ENCODE measurements around the gene LLGL1. TPM values are rescaled to one million over a fixed set of nuclear protein-coding genes. Genes with fewer than 3 reads are reported as not detected.
A peak's percentile ranks its signal among the peaks of the same experiment; 100 is the strongest.

The LLGL1 gene
- total and polyA plus RNA-seq, 8 donors = 3.4 to 8.4 (median 5.0) TPM

DNA sequence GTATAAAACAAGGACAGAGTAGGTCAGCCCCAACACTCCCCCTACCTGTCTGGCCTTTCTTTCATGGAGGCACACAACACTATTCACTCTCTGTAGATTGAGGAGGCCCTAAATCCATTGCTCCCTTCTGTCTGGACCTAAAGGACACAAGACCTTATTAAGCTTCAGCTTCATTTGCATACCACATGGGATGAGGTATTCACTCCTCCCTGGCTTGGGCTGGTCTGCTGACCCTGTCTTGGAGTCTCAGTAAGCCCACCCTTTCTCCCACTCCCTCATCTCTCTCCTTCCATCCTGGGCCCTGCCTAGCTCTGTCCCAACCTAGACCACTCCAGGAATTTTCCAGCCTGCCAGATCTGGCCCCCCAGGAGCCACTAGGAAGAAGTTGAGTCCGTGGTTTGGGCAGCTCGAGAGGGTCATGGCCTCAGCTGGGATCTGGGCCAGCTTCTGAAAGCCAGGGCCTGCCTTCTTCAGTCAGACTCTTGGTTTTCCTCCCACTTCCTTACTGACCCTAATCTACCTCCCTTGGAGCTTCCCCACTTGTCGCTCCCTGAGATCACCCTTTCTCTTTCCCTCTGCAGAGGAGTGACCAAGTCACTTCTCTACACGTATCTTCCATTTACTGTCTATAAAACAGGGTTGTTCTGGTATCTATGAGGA lies 6.5 kb upstream of the LLGL1 start:
- Histone ChIP-seq H3K27ac (no peak overlapping the region), H3K4me3 (no peak overlapping the region), H3K9me3 (no peaks in the 10 kb centered on the region), H3K27me3 (no peaks in the 10 kb centered on the region), H3K4me1 (no peaks in the 10 kb centered on the region), H3K36me3 (no peaks in the 10 kb centered on the region)
- DNase-seq (no peak), ATAC-seq (peak in 2 of 4 donors; percentile 12 to 19), FAIRE-seq (no peak)
- TF ChIP-seq, protein P1, sequence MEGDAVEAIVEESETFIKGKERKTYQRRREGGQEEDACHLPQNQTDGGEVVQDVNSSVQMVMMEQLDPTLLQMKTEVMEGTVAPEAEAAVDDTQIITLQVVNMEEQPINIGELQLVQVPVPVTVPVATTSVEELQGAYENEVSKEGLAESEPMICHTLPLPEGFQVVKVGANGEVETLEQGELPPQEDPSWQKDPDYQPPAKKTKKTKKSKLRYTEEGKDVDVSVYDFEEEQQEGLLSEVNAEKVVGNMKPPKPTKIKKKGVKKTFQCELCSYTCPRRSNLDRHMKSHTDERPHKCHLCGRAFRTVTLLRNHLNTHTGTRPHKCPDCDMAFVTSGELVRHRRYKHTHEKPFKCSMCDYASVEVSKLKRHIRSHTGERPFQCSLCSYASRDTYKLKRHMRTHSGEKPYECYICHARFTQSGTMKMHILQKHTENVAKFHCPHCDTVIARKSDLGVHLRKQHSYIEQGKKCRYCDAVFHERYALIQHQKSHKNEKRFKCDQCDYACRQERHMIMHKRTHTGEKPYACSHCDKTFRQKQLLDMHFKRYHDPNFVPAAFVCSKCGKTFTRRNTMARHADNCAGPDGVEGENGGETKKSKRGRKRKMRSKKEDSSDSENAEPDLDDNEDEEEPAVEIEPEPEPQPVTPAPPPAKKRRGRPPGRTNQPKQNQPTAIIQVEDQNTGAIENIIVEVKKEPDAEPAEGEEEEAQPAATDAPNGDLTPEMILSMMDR (IDR thresholded peaks at IDR 0.05) = no peak
- 52 to 69% methylated on average over 4 of the region's 4 CpGs for WGBS, 2 donors
- intact Hi-C loops (cut with DNase I) = no loop called here

DNA sequence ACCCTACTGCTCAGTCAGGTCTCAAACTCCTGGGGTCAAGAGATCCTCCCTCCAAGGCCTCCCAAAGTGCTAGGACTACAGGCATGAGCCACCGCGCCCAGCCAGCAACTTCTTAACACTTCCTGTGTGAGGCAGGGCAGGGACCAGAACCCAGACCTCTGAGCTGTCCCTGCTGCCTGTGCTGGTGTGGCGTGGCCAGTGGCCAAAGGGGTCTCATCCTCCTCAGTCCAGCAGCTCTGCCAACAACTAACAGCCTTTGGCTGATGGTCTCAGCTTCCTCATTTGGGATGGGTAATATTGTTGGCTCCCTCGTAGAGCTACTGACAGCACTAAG lies 1.4 kb upstream of the LLGL1 start:
- WGBS, 2 donors = 91 to 92% methylated on average over 4 of the region's 4 CpGs
- TF ChIP-seq, protein P1 (IDR thresholded peaks at IDR 0.05) = no peak
- no peak for FAIRE-seq
- H3K9me3 ChIP-seq = no peaks in the 10 kb centered on the region
- no peak for ATAC-seq
- no peak overlapping the region for H3K27ac ChIP-seq
- no peaks in the 10 kb centered on the region for H3K36me3 ChIP-seq
- H3K4me3 ChIP-seq = no peak overlapping the region
- no peak for DNase-seq
- H3K27me3 ChIP-seq = no peaks in the 10 kb centered on the region
- intact Hi-C loops (cut with DNase I) = no loop called here
- no peaks in the 10 kb centered on the region for H3K4me1 ChIP-seq

DNA sequence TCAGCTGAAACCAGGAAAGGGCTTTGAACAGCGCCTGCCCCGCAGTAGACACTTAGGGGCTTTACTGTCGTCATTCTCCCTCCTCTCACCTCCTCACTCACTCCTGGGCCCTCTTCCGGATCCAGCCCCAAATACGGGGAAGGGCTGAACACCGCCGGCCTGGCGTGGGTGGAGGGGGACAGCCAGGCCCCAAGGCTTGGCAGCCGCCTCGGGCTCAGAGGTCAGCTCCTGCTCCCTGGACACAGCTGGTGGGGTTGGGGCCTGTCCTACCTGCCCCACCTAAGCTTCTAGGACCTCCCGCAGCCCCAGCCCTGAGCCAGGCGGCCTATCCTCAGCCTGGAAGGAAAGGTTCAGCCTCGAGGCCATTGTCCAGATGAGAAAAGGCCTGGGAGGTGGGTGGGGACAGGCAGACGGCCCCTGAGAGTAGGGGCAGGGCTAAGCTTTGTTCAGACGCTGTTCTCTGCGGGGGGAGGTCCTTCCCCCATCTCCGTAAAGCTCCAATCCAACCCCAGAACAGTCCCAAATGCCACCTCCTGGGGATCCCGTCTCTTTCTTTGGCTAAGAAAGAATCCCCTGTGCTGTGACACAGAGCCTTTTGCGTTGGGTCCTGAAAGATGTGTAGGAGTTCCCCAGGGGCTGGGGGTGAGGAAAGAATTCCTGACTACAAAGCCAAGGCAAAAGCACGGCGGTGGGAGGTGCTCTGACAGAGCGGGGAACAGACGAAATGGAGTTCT lies 881 bp upstream of the LLGL1 start:
- TF ChIP-seq, protein P1 (IDR thresholded peaks at IDR 0.05) = no peak
- Histone ChIP-seq H3K27me3 (no peaks in the 10 kb centered on the region), H3K9me3 (no peaks in the 10 kb centered on the region), H3K36me3 (no peaks in the 10 kb centered on the region), H3K27ac (peak overlapping the region in 1 of 4 donors; percentile 11), H3K4me1 (no peaks in the 10 kb centered on the region), H3K4me3 (peak overlapping the region in 2 of 4 donors; percentile 51 to 57)
- WGBS, 2 donors = 56 to 59% methylated on average over 23 of the region's 23 CpGs
- FAIRE-seq = no peak
- ATAC-seq = peak in 1 of 4 donors; percentile 1
- no peak for DNase-seq
- intact Hi-C loops (cut with DNase I) = no loop called here

DNA sequence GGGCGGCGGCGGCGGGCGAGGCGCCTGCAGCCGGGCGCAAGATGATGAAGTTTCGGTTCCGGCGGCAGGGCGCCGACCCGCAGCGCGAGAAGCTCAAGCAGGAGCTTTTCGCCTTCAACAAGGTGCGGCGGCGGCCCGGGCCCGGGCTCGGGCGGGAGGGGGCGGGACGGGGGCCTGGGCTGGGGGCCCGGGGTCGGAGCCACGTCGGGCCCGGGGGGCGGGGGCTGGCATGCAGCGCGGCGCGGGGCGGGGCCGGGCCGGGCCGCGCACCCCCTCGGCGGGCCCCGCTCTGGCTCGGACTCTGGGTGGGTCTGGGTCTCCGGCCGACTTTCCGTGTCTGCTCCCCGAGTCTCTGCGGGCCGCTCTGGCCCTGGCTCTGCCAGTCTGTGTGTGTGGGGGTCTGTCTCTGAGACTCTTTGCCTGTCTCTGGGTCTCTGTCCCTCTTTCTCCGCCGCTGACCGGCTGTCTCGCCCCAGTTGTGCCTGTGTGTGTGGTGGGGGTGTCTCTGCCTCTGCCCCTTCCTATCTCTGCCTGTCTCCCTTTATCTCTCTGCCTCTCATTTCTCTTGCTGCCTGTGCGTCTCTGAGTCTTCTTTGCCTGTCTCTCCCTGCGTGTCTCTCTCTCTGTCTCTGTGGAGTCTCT lies 328 bp downstream of the LLGL1 start:
- no peaks in the 10 kb centered on the region for H3K27me3 ChIP-seq
- no peaks in the 10 kb centered on the region for H3K9me3 ChIP-seq
- TF ChIP-seq, protein P1 (IDR thresholded peaks at IDR 0.05) = no peak
- no peaks in the 10 kb centered on the region for H3K4me1 ChIP-seq
- FAIRE-seq (no peak), ATAC-seq (peak in 3 of 4 donors; percentile 1 to 10 (median 7)), DNase-seq (no peak)
- H3K36me3 ChIP-seq = no peaks in the 10 kb centered on the region
- intact Hi-C loops (cut with DNase I) = no loop called here
- no peak overlapping the region for H3K27ac ChIP-seq
- WGBS, 2 donors = 0 to 1% methylated on average over 17 to 57 of the region's 57 CpGs
- peak overlapping the region; percentile 35 to 57 (median 46) for H3K4me3 ChIP-seq

Data from pancreas (tissue), 10 donors.